Measurements from ENCODE around the gene PKD2.

DNA sequence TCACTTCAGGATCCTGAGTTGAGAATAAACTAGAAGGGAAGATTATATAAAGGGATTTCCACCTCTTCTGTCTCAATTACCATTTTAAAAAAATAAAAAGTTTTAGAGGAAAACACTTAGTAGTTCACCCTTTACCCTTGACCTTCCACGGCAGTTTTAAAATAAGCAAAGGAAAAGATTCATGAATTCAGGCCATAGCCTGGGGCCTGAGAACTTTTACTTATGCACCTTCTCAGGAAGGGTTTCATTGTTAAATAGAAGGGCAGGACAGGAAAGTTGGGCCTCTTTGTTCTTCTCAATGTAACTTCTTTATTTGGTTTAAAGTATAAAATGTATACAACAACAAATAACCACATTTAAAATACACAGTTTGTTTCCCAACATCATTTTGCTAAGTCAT lies 54.9 kb downstream of the PKD2 start:
- TF ChIP-seq POLR2A (IDR thresholded peaks at IDR 0.05; ENCODE audit: low read length) (no peak), GATA1 (IDR thresholded peaks at IDR 0.05; ENCODE audit: low read depth, low read length) (no peak)

Measured in erythroblast (primary cell).